NK-92 (cell line): ENCODE measurements around the gene ACOD1.

ENCODE experiments used
- DNase-seq: peaks from one replicate; lab custom pipeline; 2025; ENCODE audit not compliant: unreplicated experiment; lab: John Stamatoyannopoulos, UW

Gene ACOD1

DNA sequence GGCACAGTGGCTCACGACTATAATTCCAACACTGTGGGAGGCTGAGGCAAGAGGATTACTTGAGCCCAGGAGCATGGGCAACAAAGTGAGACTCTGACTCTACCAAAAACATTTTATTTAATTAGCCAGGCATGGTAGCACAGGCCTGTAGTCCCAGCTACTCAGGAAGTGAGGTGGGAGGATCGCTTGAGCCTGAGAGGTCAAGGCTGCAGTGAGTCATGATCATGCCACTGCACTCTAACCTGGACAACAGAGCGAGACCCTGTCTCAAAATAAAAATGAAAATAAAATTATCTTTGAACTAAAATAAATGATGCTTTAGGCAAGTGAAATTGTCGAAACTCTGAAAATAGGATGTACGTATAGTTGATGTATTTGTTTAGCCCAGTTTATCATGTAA is 35.4 kb downstream of the ACOD1 start:
- no peak for DNase-seq

DNA sequence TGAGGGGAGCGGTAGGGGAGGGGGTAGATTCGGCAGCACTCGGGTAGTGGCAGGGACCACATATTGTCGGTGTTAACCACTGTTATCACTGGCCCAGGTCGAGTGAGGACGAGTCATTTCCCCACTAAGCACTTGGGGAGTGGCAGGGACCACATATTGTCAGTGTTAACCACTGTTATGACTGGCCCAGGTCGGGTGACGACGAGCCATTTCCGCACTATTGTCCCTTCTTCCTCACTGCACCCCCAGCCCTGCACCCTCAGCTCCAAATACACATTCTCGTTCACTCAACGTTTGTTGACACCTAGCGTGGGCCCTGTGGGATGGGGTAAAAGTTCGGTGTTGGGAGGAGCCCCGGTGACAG is 43.1 kb downstream of the ACOD1 start:
- DNase-seq = no peak

DNA sequence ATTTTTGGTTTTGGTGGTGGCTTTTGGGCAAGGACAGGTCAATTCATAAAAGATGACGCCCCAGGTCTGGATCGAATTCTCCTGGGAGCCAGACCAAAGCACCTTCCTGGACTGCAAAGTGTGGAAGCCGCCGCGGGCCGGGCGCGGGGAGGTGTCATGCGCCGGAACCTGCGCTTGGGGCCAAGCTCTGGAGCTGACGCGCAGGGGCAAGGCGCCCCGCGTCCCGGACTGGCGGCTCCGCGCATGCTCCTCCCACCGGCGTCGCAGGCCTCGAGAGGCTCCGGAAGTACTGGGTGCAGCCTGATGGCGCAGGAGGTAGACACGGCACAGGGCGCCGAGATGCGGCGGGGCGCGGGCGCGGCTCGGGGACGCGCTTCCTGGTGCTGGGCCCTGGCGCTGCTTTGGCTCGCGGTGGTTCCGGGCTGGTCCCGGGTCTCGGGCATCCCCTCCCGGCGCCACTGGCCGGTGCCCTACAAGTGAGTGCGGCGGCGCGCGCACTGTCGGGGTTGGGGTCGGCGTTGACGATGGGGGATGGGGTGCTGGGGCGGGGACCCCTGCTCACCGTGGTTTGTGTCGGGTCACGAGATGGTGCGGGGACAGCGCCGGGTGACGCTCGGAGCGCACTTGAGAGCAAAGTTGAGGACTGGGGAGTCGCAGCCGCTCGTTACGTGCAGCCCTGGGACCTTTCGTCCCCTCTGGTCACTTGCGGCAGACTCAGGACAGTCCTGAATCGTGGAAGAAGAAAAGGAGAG is 43.7 kb downstream of the ACOD1 start, which contains the start of gene CLN5:
CLN5 (plus strand) TSS at position 286 of the 752 bp plus-strand sequence; CDS start at position 304, 18 bp downstream.
- DNase-seq = peak; percentile 57

DNA sequence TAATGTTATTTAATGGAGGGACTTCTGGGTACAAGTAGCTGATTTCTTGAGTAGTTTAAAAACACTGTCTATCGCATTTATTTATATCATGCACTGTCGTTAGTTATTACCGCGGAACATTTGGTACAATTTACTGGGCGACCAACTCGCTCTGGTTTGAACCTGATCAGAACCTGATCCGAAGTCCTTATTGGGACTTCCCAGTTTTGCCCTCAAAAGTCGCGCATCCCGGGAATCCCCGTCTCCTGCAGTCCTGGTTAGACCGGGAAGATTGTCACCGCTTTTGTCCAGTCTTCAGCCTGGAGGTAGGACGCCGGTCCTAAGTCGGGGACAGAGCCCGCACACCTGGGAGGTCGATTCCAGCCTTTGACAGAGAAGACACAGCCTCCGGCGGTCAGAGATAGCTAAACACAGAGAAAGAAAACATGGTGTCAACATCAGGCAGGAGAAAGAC is 44.3 kb downstream of the ACOD1 start:
- DNase-seq = no peak

DNA sequence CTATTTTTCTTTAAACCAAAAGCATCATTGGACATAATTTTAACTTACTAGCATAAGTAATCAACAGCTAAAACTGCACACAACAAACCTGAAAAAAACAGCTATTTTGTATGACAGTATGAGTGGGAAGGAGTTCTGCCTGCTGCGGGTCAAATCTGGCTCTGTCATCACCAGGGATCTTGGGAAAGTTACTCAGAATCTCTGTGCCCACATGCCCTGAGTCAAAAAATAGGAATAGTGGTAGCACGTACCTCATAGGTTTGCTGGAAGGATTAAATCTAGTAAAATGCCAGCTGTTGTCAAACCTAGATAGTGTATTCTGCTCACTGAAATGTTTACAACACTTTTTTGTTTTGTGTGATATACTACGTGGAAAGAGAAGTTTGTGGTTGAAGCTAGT is 44.7 kb downstream of the ACOD1 start:
- DNase-seq = no peak

DNA sequence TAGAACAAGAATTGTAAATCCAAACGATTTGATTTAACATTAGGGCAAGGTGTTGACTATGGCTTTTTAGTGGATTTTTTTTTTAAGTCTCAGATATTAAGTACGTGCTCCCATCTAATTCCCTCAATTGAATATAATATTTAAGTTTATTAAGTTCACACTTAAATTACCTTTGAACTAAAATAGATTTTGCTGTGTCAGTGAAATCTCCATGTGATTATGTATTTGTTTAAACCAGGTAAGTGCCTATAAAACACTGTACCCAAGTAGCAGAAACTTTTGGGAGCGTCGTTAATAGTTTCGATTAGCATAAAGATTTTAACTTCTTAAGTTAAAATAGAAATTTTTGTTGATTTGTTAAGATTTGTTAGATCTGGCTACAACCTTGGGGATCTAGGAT is 45.2 kb downstream of the ACOD1 start:
- DNase-seq = no peak

DNA sequence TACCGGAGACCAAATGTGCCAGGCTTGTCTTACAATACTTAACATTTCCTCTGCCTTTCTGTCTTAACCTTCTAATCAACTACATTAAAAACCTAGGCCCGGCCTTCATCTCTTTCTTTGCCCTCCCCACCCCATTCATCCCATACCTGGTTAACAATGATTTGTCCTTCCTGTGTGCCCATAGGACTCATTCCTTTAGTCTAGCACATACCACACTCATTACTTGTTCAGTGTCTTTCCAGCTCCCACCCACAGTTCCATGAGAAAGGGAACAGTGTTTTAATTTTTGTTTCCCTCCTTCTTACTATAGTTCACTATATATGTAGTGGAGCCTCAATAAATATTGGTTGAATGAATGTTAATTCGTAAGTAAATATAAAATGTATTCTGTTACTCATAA is 46.0 kb downstream of the ACOD1 start:
- DNase-seq = no peak

DNA sequence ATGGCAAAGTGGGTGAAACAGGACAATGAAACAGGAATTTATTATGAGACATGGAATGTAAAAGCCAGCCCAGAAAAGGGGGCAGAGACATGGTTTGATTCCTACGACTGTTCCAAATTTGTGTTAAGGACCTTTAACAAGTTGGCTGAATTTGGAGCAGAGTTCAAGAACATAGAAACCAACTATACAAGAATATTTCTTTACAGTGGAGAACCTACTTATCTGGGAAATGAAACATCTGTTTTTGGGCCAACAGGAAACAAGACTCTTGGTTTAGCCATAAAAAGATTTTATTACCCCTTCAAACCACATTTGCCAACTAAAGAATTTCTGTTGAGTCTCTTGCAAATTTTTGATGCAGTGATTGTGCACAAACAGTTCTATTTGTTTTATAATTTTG is 52.2 kb downstream of the ACOD1 start:
- no peak for DNase-seq

DNA sequence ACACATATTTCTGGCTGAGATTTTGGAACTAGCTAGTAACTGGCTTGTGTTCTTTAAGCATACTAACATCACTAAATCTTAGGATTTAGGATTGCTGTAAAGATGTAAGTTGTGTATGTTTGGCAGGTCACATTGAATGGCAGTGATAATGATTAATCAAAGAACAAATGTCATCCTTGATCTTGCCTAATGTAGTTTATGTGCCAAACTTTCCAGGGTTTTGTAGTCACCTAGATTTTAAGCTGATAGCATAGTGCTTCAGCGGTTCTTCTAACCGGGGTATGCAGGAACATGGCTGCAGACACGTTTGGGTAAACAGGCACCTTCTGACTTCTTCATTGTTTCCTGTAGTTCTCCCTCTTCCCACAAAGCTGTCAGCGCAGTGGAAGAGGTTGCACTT is 53.2 kb downstream of the ACOD1 start:
- DNase-seq = no peak

DNA sequence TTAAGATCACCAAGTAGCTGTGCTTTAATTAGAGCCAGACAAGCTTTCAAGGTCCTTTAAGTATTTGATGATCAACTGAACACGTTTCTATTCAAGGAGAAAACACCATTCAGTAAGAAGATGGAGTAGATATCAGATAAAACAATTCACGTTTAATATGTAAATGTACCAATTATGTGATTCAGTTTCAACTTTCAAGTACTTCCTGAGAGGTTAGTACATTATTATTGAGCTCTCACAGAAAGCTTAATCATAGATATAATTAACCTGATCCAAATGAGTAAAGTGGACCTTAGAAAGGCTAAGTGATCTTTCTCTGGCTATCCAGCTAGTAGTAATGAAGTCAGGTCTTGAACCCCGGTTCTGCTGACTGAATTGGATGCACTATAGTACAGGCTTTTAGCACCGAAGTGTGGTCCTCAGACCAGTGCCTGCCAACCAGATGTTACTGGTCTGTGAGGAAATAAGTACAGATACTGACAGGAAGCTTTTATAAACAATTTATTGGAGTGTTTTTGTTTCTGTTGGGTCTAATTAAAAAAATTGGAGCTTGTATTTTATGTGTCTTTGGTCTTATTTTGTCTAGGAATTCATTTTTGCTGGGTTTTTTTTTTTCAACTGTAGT is 53.8 kb downstream of the ACOD1 start:
- DNase-seq = no peak

DNA sequence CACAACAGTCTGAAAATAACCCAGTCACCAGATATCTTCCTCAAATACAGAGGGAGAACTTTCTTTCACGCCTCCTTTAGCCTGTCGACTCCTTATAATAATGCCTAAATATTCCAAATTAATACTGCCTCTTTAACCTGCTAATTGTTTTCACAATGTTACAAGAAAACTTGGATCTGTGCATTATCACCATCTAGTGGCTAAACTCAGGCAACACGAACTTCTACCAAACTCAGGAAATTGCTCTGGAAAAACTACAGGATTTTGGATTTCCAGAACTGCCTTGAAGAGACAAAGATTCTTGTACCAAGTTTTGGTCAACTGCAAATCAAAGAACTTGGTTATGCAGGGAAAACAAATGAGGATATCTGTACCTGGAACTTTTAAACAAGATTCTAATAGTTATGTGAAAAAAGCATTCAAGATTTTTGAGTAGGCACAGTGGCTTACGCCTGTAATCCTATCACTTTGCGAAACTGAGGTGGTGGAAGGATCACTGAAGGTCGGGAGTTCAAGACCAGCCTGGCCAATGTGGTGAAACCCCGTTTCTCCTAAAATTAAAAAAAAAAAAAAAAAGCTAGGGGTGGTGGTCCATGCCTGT is 54.4 kb downstream of the ACOD1 start:
- no peak for DNase-seq
